ENCODE results near the gene CTSD. TPM values are rescaled to one million over a fixed set of nuclear protein-coding genes. Genes with fewer than 3 reads are reported as not detected.

The CTSD gene
- total RNA-seq, 1 donor from 2014 or later, result 224 TPM

GRCh38 chr11:1743585-1744136, 20.1 kb downstream of the CTSD start:
- no peak overlapping the region for H3K27ac Mint-ChIP-seq (ENCODE audit: unreplicated experiment)
- H3K4me3 Mint-ChIP-seq (ENCODE audit: unreplicated experiment), result no peak overlapping the region
- TF ChIP-seq CTCF (IDR thresholded peaks at IDR 0.05; ENCODE audit: unreplicated experiment), result no peak
- no peaks in the 10 kb centered on the region for H3K4me1 Mint-ChIP-seq (ENCODE audit: unreplicated experiment)
- H3K36me3 Mint-ChIP-seq (ENCODE audit: low read depth, unreplicated experiment), result no peaks in the 10 kb centered on the region
- H3K27me3 Mint-ChIP-seq (ENCODE audit: unreplicated experiment), result peaks cover 9% of the 10 kb centered on the region
- H3K9me3 Mint-ChIP-seq (ENCODE audit: unreplicated experiment), result no peaks in the 10 kb centered on the region
- DNase-seq (ENCODE audit: low spot score), result no peak

DNA sequence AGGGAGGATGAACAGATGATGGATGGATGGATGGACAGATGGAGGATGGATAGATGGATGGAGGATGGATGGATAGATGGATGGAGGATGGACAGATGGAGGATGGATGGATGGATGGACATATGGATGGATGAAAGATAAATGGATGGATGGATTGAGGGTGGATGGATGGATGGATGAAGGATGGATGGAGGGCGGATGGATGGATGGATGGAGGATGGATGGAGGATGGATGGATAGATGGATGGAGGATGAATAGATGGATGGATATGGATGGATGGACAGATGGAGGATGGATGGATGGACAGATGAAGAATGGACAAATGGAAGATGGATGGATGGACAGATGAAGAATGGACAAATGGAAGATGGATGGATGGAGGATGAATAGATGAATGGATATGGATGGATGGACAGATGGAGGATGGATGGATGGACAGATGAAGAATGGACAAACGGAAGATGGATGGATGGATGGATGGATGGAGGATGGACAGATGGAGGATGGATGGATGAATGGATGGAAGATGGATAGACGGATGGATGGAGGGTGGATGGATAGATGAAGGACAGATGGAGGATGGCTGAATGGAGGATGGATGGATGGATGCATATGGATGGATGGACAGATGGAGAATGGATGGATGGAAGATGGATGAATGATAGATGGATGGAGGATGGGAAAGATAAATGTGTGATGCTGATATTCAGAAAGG, 20.7 kb downstream of the CTSD start:
- no peak overlapping the region for H3K27ac Mint-ChIP-seq (ENCODE audit: unreplicated experiment)
- no peaks in the 10 kb centered on the region for H3K4me1 Mint-ChIP-seq (ENCODE audit: unreplicated experiment)
- DNase-seq (ENCODE audit: low spot score), result no peak
- peaks cover 9% of the 10 kb centered on the region for H3K27me3 Mint-ChIP-seq (ENCODE audit: unreplicated experiment)
- no peak overlapping the region for H3K4me3 Mint-ChIP-seq (ENCODE audit: unreplicated experiment)
- H3K36me3 Mint-ChIP-seq (ENCODE audit: low read depth, unreplicated experiment), result peaks cover 4% of the 10 kb centered on the region
- no peaks in the 10 kb centered on the region for H3K9me3 Mint-ChIP-seq (ENCODE audit: unreplicated experiment)
- no peak for TF ChIP-seq CTCF (IDR thresholded peaks at IDR 0.05; ENCODE audit: unreplicated experiment)

DNA sequence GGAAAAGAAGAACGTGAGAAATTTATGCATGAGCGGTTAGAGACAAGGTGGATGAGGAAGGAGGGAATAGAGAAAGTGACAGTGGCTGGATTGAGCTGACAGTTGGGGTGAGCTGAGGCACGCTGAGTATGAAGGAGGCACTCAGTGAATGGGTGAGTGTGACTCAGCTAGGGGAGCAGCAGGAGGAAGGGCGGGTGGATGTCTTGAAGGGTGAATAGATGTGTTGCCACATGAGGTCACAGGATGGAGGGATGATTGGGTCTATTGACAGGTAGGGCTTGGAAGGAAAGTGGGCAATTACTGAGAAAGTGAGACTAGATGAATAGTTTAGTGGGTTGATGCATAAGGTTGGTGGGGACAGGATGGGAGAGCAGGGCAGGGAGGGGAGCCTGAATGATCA, 21.4 kb downstream of the CTSD start:
- H3K9me3 Mint-ChIP-seq (ENCODE audit: unreplicated experiment), result no peaks in the 10 kb centered on the region
- no peaks in the 10 kb centered on the region for H3K4me1 Mint-ChIP-seq (ENCODE audit: unreplicated experiment)
- H3K27ac Mint-ChIP-seq (ENCODE audit: unreplicated experiment), result no peak overlapping the region
- no peak overlapping the region for H3K4me3 Mint-ChIP-seq (ENCODE audit: unreplicated experiment)
- H3K27me3 Mint-ChIP-seq (ENCODE audit: unreplicated experiment), result peaks cover 6% of the 10 kb centered on the region
- no peak for DNase-seq (ENCODE audit: low spot score)
- no peak for TF ChIP-seq CTCF (IDR thresholded peaks at IDR 0.05; ENCODE audit: unreplicated experiment)
- peaks cover 4% of the 10 kb centered on the region for H3K36me3 Mint-ChIP-seq (ENCODE audit: low read depth, unreplicated experiment)

GRCh38 chr11:1741741-1742140, 22.0 kb downstream of the CTSD start:
- TF ChIP-seq CTCF (IDR thresholded peaks at IDR 0.05; ENCODE audit: unreplicated experiment), result no peak
- Mint-ChIP-seq H3K27ac (ENCODE audit: unreplicated experiment) (no peak overlapping the region), H3K36me3 (ENCODE audit: low read depth, unreplicated experiment) (peaks cover 6% of the 10 kb centered on the region), H3K4me1 (ENCODE audit: unreplicated experiment) (no peaks in the 10 kb centered on the region), H3K4me3 (ENCODE audit: unreplicated experiment) (no peak overlapping the region), H3K27me3 (ENCODE audit: unreplicated experiment) (peaks cover 5% of the 10 kb centered on the region), H3K9me3 (ENCODE audit: unreplicated experiment) (peaks cover under 1% of the 10 kb centered on the region)
- DNase-seq (ENCODE audit: low spot score), result no peak

- no peak for DNase-seq (ENCODE audit: low spot score)
- peaks cover 8% of the 10 kb centered on the region for H3K27me3 Mint-ChIP-seq (ENCODE audit: unreplicated experiment)
- H3K4me1 Mint-ChIP-seq (ENCODE audit: unreplicated experiment), result no peaks in the 10 kb centered on the region
These were observed 22.8 kb downstream of the CTSD start for GRCh38 chr11:1740786-1741530.

More at GRCh38 chr11:1740786-1741530, 22.8 kb downstream of the CTSD start:
- H3K9me3 Mint-ChIP-seq (ENCODE audit: unreplicated experiment), result peaks cover 6% of the 10 kb centered on the region
- TF ChIP-seq CTCF (IDR thresholded peaks at IDR 0.05; ENCODE audit: unreplicated experiment), result no peak
- H3K36me3 Mint-ChIP-seq (ENCODE audit: low read depth, unreplicated experiment), result peaks cover 12% of the 10 kb centered on the region
- no peak overlapping the region for H3K27ac Mint-ChIP-seq (ENCODE audit: unreplicated experiment)
- H3K4me3 Mint-ChIP-seq (ENCODE audit: unreplicated experiment), result no peak overlapping the region
